ENCODE measurements around the gene TMEM45B.
A peak's percentile ranks its signal among the peaks of the same experiment; 100 is the strongest.
"Not testable (repeated sequence)": the region's sequence is repeated elsewhere in the genome, so short reads cannot be mapped to it uniquely, and the experiment has no call there.

Gene TMEM45B

DNA sequence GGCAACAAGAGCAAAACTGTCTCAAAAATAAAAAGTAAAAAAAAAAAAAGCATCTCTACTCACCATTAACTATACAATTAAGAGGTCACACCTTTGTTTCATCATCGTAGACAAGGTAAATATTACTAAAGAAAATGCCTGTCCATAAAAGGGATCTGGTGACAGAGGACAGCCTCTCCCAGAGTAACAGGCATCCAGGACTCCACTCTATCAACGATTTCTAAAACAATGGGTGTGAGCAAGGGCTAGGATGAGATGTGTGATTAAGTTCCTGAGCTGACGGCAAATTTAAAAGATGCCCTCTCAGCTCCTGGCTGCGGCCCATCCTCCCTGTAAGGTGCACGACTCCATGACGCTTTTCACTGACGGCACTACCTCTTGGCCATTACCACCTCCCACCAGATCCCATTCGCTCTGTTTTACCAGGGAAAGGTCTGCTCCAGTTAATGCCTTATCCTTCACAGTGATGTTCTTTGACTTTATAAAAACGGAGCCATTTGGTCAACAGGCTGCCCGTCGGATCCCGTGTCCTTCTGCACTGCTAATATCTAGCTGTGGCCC, 2.3 kb upstream of the TMEM45B start:
- DNase-seq, result no peak

DNA sequence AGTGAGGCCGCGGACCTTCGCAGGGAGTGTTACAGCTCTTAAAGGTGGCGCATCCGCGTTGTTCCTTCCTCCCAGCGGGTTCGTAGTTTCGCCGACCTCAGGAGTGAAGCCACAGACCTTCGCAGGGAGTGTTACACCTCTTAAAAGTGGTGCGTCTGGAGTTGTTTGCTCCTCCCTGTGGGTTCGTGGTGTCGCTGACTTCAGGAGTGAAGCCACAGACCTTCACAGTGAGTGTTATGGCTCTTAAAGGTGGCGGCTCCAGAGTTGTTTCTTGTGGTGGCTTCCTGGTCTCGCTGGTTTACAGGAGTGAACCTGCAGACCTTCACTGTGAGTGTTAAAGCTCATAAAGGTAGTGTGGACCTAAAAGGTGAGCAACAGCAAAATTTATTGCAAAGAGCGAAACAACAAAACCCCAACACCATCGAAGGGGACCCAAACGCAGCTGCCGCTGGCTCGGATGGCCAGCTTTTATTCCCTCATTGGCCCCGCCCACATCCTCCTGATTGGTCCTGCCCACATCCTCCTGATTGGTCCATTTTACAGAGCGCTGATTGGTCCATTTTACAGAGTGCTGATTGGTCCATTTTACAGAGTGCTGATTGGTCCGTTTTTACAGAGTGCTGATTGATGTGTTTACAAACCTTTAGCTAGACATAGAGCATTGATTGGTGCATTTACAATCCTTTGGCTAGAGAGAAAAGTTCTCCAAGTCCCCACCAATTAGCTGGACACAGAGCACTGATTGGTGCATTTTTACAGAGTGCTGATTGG, 1.2 kb upstream of the TMEM45B start:
- peak; percentile 65 to 80 for DNase-seq

DNA sequence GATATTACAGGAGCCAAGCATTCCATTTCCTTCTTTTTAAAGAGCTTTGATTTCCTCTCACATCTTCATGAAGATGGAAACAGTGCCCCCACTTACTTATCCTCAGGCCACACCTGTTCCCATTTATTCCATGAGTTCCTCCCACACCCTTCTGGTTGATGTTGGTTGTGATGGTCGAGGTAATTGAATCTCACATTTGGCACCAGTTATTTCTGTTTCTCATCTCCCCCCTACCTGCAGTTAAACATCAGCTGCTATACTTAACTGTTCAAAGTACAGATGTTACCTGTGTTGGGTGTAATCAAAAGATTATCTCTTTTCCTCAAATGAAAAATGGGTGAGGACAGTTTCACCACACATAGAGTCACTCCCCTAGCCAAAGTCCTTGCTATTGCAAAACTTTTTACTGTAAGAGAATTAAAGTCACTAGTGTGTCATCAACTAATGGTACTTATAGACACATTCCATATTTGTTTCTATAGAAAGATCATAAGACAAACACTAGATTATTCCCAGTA, 1.9 kb downstream of the TMEM45B start:
- no peak for DNase-seq

DNA sequence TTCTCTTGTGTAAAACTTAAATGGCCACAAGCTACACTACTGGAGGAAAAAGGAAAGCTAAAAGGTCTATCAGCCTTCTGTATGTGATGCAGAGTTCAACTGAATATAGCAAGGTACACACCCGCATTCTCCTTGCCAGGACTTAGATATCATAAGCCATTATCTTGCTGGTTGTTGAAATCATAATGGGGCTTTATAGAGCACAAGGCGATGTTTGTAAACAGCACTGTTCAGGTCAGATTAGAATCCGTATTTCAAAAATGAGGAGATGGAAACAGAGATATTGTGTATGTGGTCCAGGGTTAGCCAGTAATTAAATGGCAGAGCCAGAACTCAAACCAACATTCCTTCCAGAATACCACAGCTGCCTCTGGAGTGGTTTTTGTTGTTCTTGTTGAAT, 2.6 kb downstream of the TMEM45B start:
- not testable (repeated sequence) for DNase-seq

DNA sequence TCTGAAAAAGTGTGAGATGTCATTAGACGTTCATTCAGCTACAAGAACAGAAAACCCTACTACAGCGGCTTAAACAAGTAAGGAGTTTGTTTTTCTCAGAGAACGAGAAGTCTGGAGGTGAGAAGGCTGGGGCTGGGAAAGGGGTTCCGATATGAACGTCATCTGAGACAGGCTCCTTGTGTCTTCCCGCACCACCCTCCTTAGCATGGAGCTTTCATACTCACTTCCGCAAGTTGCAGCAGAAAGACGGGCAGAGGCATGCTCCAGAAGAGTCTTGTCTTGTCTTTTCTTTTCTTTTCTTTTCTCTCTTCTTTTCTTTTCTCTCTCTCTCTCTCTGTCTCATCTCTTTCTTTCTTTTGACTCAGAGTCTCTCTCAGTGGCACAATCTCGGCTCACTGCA, 3.6 kb downstream of the TMEM45B start:
- DNase-seq, result no peak

DNA sequence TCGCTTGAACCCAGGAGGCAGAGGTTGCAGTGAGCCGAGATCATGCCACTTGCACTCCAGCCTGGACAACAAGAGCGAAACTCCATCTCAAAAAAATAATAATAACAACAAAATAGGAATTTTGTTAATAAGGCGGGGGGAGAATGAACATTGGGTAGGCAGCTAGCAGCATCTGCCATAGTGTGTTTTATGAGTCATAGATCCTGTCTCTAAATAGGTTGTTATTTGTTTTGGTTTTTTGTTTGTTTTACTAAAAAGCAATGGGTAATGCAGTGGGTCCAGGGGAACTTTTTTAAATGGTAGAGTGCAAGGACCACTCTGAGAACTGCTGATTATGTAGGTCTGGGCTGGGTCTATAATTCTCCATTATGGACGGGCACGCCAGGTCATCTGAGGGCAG, 4.6 kb downstream of the TMEM45B start:
- DNase-seq, result not testable (repeated sequence)

DNA sequence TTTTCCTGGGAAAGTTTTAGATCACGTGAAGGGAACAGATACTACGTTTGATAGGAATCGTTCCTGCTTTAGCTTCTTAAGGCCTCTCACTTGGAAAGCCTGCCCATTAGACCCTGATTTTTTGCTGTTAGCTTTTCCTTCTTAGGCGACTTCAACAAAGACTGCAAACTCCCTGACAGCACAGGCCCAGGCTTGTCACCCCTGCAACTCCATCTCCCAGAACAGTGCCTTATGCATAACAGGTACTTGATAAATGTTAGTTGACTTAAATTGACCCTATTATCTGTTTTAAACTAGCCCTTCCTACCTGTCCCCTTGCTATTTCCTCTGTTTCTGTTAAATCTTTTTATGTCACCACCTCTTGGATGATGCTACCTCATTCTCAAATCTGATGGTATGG, 7.6 kb downstream of the TMEM45B start:
- DNase-seq, result not testable (repeated sequence)

DNA sequence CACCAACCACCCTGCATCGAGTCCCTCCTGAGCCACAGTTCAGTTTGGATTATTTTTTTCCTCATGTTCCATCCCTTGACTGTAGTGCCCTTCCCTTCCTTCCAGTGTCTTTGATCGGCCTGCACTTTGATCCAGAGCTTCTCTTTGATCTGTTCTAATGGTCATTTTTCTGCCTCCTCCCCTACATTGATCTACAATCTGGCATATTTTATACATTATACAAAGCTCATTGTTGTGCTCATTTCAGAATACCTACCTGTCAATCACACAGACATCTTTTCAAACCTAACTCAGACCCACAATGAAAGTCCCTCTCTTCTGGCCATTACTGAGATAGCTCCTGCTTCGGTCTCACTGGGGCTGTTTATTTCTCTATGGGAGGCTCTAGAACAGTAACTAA, 8.2 kb downstream of the TMEM45B start:
- DNase-seq, result not testable (repeated sequence)

DNA sequence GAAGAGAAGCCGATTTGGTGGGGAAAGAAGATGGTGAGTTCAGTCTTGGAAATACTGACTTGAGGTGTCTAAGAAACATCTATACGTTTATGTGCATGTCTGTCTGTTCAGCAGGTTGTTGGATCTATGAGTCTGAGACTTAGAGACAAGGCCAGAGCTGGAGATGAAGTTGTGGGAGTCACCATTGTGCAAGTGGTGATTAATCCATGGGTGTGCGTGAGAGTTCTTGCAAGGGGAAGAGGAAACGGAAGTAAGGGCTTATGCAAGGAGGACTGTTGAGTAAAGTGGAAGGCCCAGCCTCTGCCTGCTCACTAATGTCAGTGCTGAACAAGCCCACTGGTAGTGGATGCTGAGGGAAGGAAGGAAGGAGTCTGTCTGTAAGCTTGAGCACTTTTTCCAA, 9.7 kb downstream of the TMEM45B start:
- DNase-seq, result no peak

DNA sequence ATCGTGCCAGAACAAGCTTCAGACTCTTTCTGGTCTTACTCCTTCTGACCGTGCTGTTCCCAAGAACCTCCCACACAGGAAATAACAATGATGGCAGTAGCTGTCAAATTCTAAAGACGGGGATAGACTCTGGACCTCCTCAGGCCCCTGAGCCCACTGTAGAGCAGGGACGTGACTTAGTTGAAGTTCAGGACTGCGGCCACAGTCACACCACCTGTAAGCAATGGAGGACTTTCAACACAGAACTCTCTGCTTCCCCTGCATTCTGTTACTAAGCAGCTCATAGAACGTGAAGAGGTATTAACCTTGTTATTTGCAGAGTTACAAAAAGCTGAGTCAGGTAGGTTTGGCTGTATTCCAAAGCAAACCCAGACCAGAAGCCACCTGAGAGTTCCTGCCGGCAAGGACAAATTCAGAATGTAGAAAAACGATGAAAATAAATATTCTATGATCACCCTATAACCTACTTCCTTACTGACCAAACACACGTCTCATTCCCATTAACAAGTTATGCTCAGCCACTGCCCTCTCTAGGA, 12.7 kb downstream of the TMEM45B start:
- no peak for DNase-seq

DNA sequence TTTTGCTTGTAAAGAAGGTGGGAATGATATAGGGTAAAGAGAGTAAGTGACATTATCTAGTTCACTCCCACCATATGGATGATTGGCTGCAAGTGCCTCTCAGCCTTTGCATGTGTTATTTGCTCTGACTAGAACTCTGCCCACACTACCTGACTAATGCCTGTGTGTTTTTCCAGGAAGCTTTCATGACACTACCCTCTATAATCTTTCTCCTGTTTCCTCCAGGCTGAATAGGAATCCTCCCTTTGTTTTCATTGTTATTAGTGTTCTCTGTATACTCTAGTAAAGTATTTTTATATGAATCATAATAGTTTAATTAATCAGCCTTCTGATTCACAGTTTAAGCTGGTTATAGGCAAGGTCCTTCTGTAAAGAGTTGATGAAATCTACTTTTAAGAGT, 13.8 kb downstream of the TMEM45B start:
- DNase-seq, result not testable (repeated sequence)

DNA sequence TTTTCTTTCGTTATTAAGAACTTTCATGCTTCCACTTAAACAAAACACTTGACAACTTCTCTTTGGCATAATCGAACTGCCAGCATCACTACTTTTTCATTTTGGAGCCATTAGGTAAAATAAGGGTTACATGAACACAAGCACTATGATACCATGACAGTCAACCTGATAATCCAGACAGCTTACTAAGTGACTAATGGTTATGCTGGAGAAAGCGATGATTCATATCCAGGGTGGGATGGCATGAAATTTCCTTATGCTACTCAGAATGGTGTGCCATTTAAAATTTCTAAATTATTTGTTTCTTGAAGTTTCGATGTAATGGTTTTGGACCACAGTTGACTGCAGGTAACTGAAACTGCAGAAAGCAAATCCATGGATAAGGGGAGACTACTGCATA, 15.6 kb downstream of the TMEM45B start:
- not testable (repeated sequence) for DNase-seq

DNA sequence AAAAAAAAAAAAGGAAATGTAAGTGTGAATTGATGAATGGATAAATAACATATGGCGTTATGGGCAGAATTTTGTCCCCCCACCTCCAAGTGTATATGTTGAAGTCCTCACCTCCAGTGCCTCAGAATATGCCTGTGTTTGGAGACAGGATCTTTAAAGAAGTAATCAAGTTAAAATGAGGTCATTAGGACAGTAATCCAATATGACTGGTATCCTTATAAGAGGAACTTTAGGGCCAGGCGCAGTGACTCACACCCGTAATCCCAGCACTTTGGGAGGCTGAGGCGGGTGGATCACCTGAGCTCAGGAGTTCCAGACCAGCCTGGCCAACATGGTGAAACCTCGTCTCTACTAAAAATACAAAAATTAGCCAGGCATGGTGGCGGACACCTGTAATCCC, 17.6 kb downstream of the TMEM45B start:
- DNase-seq, result not testable (repeated sequence)

DNA sequence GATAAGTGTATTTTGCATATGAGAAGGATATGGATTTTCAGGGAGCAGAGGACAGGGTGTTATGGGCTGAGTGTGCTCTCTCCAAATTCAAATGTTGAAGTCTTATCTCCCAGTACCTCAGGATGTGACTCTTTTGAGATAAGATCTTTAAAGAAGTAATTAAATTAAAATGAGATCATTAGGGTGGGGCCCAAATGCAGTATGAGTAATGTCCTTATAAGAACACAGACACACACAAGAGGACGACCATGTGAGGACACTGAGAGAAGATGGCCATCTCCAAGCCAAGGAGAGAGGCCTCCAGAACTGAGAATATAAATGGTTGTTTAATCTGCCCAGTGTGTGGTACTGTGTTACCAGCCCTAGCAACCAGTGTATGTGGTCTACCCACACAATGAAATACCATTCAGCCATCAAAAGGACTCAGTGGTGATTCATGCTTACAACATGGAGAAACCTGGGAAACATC, 20.8 kb downstream of the TMEM45B start:
- not testable (repeated sequence) for DNase-seq

DNA sequence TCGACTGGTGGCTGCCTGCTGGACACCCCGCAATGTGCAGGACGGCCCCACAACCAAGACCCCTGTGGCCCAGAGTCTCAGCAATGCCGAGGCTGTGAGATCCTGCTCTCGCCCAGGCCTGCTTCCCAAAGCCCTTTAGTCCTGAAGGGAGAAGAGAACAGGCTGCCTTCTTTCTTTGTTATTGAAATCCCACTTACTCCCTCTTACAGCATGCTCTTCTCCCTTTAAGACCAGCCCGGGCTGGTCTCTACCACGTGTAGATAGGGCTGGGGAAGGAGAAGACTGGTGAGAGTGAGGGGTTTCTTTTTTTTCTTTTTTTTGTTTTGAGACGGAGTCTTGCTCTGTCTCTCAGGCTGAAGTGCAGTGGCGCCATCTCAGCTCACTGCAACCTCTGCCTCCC, 21.3 kb downstream of the TMEM45B start:
- no peak for DNase-seq

DNA sequence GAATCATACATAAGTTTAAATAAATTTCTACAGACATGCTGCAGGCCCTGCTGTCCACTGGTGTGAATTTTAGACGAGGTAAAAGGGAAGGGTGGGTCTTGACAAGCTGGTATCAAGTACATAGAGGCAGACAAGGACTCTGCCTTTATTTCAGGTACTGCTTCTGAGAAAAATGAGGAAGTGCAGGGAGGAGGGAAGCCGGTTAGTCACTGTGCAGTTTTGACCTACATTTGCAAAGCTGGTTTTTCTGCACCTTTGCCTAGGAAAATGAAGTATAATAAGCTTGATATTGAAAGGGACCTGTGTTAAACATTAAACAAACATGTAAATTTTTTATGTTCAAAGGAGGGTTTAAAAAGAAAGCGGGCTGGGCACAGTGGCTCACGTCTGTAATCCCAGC, 24.6 kb downstream of the TMEM45B start:
- DNase-seq, result no peak

DNA sequence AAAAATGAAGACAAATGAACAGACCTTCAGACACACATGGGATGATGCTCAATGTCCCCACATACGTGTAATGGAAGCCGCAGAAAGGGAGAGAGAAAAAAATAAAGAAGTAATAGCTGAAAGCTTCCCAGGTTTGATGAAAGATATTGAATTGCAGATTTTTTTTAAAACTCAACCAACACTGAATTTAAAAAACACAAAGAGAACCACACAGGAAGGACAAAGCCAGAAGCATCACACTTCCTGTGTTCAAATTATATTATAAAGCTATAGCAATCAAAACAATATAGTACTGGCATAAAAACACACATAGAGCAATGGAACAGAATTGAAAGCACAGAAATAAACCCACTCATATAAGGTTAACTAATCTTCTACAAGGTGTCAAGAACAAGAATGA, 26.5 kb downstream of the TMEM45B start:
- DNase-seq, result no peak

DNA sequence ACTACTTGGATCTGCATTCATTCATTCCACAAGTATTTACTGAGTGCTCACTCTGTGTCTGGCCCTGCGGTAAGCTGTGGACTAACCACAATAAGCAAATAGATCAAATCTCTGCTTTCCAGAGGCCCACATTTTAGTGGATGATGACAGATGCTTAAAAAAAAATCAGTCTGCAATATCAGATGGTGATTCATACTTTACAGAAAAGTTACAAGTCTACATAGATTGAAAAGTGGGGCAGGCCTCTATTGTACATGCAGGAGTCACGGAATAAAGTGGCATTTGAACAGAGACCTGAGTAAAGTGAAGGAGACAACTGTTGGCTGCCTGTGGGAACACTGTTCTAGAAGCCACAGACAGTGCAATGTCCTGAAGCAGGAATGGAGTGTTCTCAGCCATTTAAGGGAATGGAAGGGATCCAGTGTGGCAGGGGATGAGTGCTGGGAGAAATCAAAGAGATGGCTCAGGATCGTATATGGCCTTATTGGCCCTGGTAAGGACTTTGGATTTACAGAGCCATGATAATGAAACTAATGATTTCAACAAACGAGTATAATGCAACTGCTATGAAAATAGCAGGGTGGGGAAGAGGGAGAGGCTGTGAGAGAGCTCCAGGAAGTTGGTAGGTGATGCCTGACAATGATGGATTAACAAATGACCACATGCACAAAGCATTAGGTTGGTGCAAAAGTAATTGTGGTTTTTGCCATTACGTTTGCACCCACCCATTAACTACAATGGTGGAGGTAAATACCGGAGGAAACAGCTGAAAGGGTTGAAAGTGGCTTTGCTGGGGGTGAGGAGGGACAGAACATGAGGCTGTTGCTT, 31.1 kb downstream of the TMEM45B start:
- peak in 1 of 2 donors; percentile 28 for DNase-seq

DNA sequence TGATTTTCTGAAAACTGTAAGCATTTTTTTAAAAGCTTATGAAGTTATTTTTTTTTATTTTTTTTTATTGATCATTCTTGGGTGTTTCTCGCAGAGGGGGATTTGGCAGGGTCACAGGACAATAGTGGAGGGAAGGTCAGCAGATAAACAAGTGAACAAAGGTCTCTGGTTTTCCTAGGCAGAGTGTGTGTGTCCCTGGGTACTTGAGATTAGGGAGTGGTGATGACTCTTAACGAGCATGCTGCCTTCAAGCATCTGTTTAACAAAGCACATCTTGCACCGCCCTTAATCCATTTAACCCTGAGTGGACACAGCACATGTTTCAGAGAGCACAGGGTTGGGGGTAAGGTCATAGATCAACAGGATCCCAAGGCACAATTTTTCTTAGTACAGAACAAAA, 31.7 kb downstream of the TMEM45B start:
- DNase-seq, result not testable (repeated sequence)

DNA sequence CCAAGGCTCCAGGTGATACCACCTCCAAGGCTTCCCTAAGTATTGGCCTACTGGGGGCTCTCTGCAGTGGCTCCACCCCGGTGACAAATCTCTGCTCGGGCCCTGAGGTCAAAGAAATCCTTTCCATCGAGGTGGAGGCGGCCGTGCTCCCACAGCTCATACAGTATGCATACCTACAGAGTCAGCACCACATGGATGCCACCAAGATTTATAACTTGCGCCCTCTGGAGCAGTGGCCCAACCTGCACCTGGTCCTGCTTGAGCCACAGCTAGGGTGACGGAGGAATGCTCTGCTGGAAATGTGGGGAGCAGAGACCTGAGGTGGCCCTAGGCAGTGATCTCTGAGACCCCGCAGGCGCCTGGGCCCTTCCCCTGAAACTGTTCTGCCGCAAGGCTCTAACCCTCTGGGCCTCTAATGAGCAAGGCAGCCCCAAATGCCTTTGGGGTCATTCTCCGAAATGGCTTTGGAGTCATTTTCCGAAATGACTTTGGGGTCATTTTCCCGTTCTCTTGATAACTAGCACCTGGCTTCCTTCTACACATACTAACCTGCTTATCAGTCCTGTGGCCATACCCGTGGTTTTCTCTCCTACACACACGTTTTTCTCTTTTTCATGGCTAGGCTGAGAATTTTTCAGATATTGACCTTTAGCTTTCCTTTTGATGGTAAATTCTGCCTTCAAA, 33.9 kb downstream of the TMEM45B start:
- no peak for DNase-seq

DNA sequence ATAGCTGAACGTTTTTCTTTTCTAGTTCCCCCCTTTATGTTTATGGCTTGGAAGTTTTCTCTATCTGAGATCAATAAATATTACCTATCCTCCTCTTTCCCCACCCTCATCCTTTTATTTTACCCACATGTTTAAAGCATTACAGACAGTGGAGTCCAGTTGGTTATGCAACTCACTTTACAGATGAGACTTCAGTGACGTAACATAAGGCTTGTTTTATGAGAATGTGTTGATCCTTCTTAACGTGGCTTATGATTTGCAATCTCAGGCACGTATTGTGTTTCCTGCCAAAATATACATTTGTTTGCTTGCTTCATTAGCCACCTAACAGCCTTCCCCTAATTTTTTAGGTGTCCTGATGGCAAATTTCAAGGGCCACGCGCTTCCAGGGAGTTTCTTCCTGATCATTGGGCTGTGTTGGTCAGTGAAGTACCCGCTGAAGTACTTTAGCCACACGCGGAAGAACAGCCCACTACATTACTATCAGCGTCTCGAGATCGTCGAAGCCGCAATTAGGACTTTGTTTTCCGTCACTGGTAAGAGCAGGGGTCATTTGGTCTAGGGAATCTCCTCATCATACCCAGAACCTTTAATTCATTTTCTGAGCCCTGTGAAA, 36.6 kb downstream of the TMEM45B start:
- DNase-seq, result no peak

Measured in activated CD4-positive, alpha-beta T cell treated with anti-CD3 and anti-CD28 coated beads for 4 hours (primary cell).